Measurements from ENCODE around the gene TF. TPM values are rescaled to one million over a fixed set of nuclear protein-coding genes. Genes with fewer than 3 reads are reported as not detected.
"Not testable (repeated sequence)": the region's sequence is repeated elsewhere in the genome, so short reads cannot be mapped to it uniquely, and the experiment has no call there.

The TF gene
- total RNA-seq, 4 donors from 2014 or later: 1.9 to 8.8 (median 3.9) TPM

- TF ChIP-seq CTCF (IDR thresholded peaks at IDR 0.05): no peak
- TF ChIP-seq POLR2A (IDR thresholded peaks at IDR 0.05): no peak
- 80 to 93% methylated on average over 5 of the region's 5 CpGs for WGBS, 2 donors
- H3K4me3 ChIP-seq (ENCODE audit: low read depth, poor library complexity, severe bottlenecking): no peak overlapping the region
- intact Hi-C loops (cut with DNase I; ENCODE audit: low total_unique reads): no loop called here
- DNase-seq (ENCODE audit: low spot score in 2 of 2): no peak
Observed at GRCh38 chr3:133712017-133712416, 34.2 kb upstream of the TF start.

GRCh38 chr3:133713347-133713746, 32.8 kb upstream of the TF start:
- intact Hi-C loops (cut with DNase I; ENCODE audit: low total_unique reads): no loop called here
- no peak for DNase-seq (ENCODE audit: low spot score in 2 of 2)
- H3K4me3 ChIP-seq (ENCODE audit: low read depth, poor library complexity, severe bottlenecking): no peak overlapping the region
- WGBS, 2 donors: 48 to 50% methylated on average over 5 of the region's 5 CpGs
- TF ChIP-seq CTCF (IDR thresholded peaks at IDR 0.05): no peak
- TF ChIP-seq POLR2A (IDR thresholded peaks at IDR 0.05): no peak

GRCh38 chr3:133717424-133717823, 28.8 kb upstream of the TF start:
- no peak for TF ChIP-seq POLR2A (IDR thresholded peaks at IDR 0.05)
- TF ChIP-seq CTCF (IDR thresholded peaks at IDR 0.05): no peak
- WGBS, 2 donors: 66 to 78% methylated on average over 3 of the region's 3 CpGs
- DNase-seq (ENCODE audit: low spot score in 2 of 2): no peak
- no peak overlapping the region for H3K4me3 ChIP-seq (ENCODE audit: low read depth, poor library complexity, severe bottlenecking)
- intact Hi-C loops (cut with DNase I; ENCODE audit: low total_unique reads): no loop called here

- DNase-seq (ENCODE audit: low spot score in 2 of 2): no peak
- no peak overlapping the region for H3K4me3 ChIP-seq (ENCODE audit: low read depth, poor library complexity, severe bottlenecking)
- intact Hi-C loops (cut with DNase I; ENCODE audit: low total_unique reads): no loop called here
- TF ChIP-seq CTCF (IDR thresholded peaks at IDR 0.05): no peak
Observed at GRCh38 chr3:133722935-133723334, 23.3 kb upstream of the TF start.

GRCh38 chr3:133730993-133731392, 15.2 kb upstream of the TF start:
- no peak for DNase-seq (ENCODE audit: low spot score in 2 of 2)
- intact Hi-C loops (cut with DNase I; ENCODE audit: low total_unique reads): no loop called here
- H3K4me3 ChIP-seq (ENCODE audit: low read depth, poor library complexity, severe bottlenecking): no peak overlapping the region
- TF ChIP-seq POLR2A (IDR thresholded peaks at IDR 0.05) (no peak), CTCF (IDR thresholded peaks at IDR 0.05) (no peak)

GRCh38 chr3:133732231-133732630, 14.0 kb upstream of the TF start:
- WGBS, 2 donors: 80 to 89% methylated on average over 6 of the region's 6 CpGs

More at GRCh38 chr3:133732231-133732630, 14.0 kb upstream of the TF start:
- DNase-seq (ENCODE audit: low spot score in 2 of 2); intact Hi-C loops (cut with DNase I; ENCODE audit: low total_unique reads); H3K4me3 ChIP-seq (ENCODE audit: low read depth, poor library complexity, severe bottlenecking): not testable (repeated sequence)
